ENCODE data around the gene BICC1. TPM values are rescaled to one million over a fixed set of nuclear protein-coding genes. Genes with fewer than 3 reads are reported as not detected.

Gene BICC1
- polyA plus RNA-seq, 3 donors = 4.6 to 20.8 (median 8.6) TPM

DNA sequence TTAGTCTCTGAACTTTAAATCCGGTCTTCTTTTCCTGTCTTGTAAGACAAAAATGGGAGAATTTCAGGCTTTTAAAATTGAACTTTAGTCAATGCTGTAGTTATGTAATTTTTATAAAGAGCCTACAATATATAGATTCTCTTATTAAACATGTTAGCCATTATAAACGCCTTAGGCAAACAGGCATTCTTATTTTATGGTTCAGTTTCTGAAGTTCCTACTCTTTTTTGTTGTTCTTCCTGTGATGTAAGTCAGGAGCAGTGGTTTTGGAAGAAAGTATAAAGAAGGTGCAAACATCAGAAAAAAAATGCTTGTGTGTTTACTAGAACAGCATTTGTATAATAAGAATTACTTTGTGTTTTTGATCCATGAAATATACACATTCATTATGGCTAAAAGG, 41.6 kb downstream of the BICC1 start:
- 74 to 90% (median 86%) methylated on average over 2 of the region's 2 CpGs for WGBS, 3 donors

GRCh38 chr10:58555170-58555929, 42.7 kb downstream of the BICC1 start:
- 52 to 78% (median 75%) methylated on average over 4 of the region's 4 CpGs for WGBS, 3 donors

More for the DNA sequence above, 41.6 kb downstream of the BICC1 start:
- H3K27ac ChIP-seq (ENCODE audit: low read depth, low read length) = no peak overlapping the region

DNA sequence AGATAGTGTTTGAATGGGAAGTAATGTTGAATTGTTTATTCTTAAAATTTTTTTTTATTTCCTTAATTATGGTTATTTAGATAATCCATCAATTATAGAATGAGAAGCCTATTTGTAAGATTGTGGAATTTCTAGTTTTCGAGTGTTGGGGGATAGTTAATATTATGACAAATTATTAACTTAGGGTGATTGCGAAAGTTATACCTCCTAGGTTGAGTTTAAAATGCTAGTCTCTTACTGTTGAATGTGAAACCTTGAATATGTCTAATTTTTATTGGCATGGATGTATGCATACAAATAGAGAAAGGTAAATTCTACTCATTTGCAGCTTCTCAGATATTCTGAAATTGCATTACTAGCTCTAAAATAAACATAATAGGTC, 43.2 kb downstream of the BICC1 start:
- no peak overlapping the region for H3K27ac ChIP-seq (ENCODE audit: low read depth, low read length)
- WGBS, 3 donors = 57 to 96% (median 92%) methylated on average over 2 of the region's 2 CpGs

More at GRCh38 chr10:58555170-58555929, 42.7 kb downstream of the BICC1 start:
- H3K27ac ChIP-seq (ENCODE audit: low read depth, low read length) = no peak overlapping the region

DNA sequence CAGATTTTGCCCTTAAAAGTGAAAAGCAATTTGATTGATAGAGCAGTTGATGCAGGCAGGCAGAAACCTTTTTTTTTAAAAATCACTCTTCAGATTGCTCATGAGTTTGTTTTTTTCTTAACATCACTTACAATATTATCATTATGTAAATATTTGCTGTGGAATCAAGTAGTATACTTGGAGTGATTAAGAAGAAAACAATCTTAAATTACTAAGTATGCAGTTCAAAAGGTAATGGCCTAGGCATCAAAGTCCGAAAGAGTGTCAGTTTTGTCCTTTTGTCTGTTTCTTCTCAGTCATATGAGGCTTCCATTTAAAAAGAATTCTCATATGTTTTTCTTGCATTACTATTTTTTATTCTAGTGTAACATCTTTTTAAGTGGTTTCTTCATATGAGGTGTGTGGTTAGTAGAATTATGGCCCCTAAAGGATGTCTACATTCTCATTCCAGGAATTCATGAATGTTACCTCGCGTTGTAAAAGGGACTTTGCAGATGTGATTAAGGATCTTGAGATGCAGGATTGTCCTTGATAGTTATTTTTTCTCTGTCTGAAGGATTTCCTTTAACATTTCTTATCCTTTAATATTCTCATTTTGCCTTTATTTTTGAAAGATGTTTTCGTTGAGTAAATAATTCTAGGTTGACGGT, 44.0 kb downstream of the BICC1 start:
- no peak overlapping the region for H3K27ac ChIP-seq (ENCODE audit: low read depth, low read length)
- WGBS, 3 donors = 76 to 93% (median 91%) methylated on average over 5 of the region's 5 CpGs

DNA sequence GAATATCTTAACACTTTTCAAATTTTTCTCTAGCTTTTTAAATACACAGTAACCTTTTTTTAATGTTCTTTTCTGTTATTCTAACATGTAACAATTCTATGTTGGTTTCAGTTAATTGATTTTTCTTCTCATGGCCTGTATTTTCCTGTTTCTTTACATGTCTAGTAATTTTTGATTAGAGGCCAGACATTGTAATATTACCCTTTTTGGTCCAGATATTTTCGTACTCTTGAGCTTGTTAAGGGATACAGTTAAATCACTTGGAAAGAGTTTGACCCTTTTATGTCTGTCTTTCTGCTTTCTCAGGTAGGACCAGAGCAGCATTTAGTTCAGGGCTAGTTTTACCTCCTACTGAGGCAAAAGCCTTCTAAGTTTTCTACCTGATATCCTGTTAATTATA, 45.0 kb downstream of the BICC1 start:
- no peak overlapping the region for H3K27ac ChIP-seq (ENCODE audit: low read depth, low read length)
- WGBS, 3 donors = 70 to 94% (median 89%) methylated on average over 1 of the region's 1 CpG

DNA sequence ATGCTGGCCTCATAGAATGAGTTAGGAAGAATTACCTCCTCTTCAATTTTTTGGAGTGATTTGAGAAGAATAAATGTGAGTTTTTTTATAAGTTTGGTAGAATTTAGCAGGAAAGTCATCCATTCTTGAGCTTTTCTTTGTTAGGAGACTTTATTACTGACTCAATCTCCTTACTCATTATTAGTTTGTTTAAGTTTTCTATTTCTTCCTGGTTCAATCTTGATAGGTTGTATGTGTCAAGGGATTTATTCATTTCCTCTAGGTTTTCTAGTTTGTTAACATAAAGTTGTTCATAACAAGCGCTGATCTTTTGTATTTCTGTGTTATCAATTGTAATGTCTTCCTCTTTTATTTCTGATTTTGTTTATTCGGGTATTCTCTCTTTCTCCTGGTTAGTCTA, 47.4 kb downstream of the BICC1 start:
- H3K27ac ChIP-seq (ENCODE audit: low read depth, low read length) = no peak overlapping the region
- 87 to 99% (median 95%) methylated on average over 2 of the region's 2 CpGs for WGBS, 3 donors

GRCh38 chr10:58565271-58565670, 52.6 kb downstream of the BICC1 start:
- no peak overlapping the region for H3K27ac ChIP-seq (ENCODE audit: low read depth, low read length)
- WGBS, 3 donors = 79 to 88% (median 83%) methylated on average over 2 of the region's 2 CpGs

DNA sequence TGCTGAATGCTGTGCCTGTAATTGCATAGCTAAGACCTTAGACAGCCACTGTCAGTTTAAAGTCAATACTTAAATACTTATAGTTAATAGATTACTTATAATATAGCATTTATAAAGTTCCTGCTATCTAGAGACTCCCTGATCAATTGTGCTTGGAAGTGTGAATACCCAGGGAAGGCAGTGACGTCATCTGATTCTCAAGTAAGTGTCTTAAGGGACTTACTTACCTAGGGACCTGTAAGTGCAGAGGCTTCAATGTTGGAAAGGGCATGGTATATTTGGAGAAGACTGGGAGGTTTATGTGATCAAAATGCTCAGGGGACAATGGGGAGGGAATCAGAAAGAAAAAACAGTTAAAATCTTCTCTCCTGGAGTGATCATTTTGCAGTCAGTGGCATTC, 55.0 kb downstream of the BICC1 start:
- H3K27ac ChIP-seq (ENCODE audit: low read depth, low read length) = no peak overlapping the region
- 18 to 86% (median 73%) methylated on average over 1 of the region's 1 CpG for WGBS, 3 donors

DNA sequence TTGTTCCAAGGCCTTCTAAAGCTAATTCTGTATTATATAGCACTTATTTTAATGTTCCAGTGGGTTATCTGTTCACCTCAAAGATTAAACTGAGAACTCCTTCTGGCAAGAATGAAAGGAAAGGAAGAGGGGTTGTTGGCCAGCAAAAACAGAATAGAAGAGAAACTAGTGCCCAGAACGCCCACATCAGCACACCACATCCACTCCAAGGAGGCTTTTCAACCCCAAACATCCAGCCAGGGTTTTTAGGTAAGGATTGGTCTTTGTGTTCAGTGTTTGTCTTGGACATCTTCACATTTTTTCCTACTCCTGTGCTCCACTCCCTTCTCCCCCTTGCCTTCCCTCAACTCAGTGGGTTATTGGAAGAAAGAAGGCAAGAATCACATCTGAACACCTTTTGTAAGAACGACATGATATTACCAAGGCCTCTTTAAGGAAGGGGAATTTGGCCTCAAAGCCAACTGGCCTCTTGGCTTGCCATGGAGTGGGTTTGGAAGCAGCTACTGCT, 55.8 kb downstream of the BICC1 start:
- H3K27ac ChIP-seq (ENCODE audit: low read depth, low read length) = no peak overlapping the region
- WGBS, 3 donors = 61 to 73% (median 63%) methylated on average over 2 of the region's 2 CpGs

DNA sequence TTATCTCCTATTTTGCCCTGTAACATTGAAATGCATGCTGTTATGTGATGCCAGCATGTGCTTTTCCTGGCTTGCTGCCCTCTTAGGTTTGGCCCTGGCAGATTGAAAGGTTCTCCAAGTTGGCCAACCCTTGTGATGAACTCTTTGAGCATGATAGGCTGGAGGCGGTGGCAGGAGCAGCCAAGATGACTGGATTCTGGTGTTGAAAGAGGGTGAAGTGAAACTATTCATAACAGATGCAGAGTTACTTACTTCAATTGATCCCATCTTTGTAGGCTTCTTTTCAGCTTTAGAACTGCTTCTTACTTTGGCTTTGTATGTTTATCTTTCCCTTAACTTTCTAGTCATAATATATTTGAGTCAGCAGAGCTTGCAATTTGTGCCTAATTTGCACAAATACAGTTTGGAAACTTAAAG, 57.6 kb downstream of the BICC1 start:
- no peak overlapping the region for H3K27ac ChIP-seq (ENCODE audit: low read depth, low read length)

DNA sequence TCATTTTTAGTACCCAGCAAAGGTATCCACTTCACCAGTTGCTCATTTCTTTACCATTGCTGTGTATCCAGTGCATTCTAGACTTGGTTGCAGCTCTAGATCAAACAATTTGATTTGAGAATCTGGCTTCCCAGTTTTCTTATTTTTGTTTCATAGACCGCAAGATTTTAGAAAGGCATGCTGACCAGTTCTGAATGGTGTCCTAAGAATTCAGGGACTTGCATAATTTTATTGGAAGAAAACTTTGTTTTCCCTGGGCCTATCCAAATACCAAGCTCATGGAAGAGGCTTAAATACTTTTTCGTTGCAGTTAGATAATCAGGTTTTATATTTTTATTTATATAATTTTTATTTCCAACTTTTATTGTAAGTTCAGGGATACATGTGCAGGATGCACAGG, 58.3 kb downstream of the BICC1 start:
- no peak overlapping the region for H3K27ac ChIP-seq (ENCODE audit: low read depth, low read length)
- WGBS, 3 donors = 79 to 91% (median 80%) methylated on average over 2 of the region's 2 CpGs

More for the DNA sequence above, 57.6 kb downstream of the BICC1 start:
- WGBS, 3 donors = 94 to 97% (median 95%) methylated on average over 1 of the region's 1 CpG

GRCh38 chr10:58573144-58573543, 60.5 kb downstream of the BICC1 start:
- 91 to 100% (median 97%) methylated on average over 1 of the region's 1 CpG for WGBS, 3 donors

GRCh38 chr10:58574058-58574457, 61.4 kb downstream of the BICC1 start:
- H3K27ac ChIP-seq (ENCODE audit: low read depth, low read length) = no peak overlapping the region
- 30 to 44% (median 35%) methylated on average over 1 of the region's 1 CpG for WGBS, 3 donors

More at GRCh38 chr10:58573144-58573543, 60.5 kb downstream of the BICC1 start:
- H3K27ac ChIP-seq (ENCODE audit: low read depth, low read length) = no peak overlapping the region

GRCh38 chr10:58575491-58575890, 62.8 kb downstream of the BICC1 start:
- WGBS, 3 donors = 66 to 88% (median 81%) methylated on average over 4 of the region's 4 CpGs
- H3K27ac ChIP-seq (ENCODE audit: low read depth, low read length) = no peak overlapping the region

DNA sequence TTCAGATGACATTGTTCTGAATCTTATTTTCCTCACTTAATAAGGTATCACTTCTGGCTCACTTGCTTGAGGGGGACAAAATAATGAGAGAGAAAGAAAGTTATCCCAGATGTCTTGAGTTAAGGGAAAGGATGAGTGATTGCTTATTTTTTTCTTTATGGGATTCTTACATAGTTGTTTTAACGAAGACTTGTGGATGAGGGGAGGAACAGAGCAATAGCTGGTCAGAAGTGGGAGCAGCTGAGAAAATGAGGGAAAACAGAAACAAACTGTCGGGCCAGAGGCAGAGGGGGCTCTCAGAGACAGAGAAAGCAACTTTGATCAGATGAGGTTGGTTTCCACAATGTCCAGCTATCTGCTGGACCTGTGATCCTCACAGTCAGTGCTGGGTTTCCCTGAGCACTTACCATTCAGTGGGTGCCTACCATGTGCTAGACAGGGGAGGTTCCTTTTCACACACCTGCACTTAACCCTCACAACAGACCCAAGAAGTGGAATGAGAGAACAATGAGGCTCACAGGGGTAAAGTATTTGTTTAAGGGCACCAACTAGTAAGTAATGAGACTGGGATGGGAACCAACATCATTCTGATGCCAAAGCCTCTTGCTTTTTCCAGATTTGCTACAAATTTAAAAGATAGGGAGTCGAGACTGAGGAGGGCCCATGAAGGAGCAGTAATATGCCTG, 64.2 kb downstream of the BICC1 start:
- H3K27ac ChIP-seq (ENCODE audit: low read depth, low read length) = no peak overlapping the region
- WGBS, 3 donors = 48 to 60% (median 54%) methylated on average over 3 of the region's 3 CpGs

- no peak overlapping the region for H3K27ac ChIP-seq (ENCODE audit: low read depth, low read length)
These were observed 64.7 kb downstream of the BICC1 start for GRCh38 chr10:58577437-58577777.

- WGBS, 3 donors = 81 to 93% (median 90%) methylated on average over 8 of the region's 8 CpGs
These were observed 65.7 kb downstream of the BICC1 start for GRCh38 chr10:58578366-58578765.

GRCh38 chr10:58579011-58579655, 66.5 kb downstream of the BICC1 start:
- H3K27ac ChIP-seq (ENCODE audit: low read depth, low read length) = no peak overlapping the region
- WGBS, 3 donors = 84 to 85% (median 84%) methylated on average over 11 of the region's 11 CpGs

More at GRCh38 chr10:58578366-58578765, 65.7 kb downstream of the BICC1 start:
- H3K27ac ChIP-seq (ENCODE audit: low read depth, low read length) = no peak overlapping the region

GRCh38 chr10:58582045-58582444, 69.4 kb downstream of the BICC1 start:
- H3K27ac ChIP-seq (ENCODE audit: low read depth, low read length) = no peak overlapping the region
